22Rv1 (cell line): ENCODE measurements around the gene KCNIP3.

Experiments
- CTCF ChIP-seq: fragments of 450-650 bp; IDR thresholded peaks from 2 replicates; pipeline ENCODE4 v1.5.1; 2017; ENCODE audit warnings: mild to moderate bottlenecking
- ZFX ChIP-seq: fragments of 450-650 bp; IDR thresholded peaks from 2 replicates; pipeline ENCODE4 v1.6.1; 2017; ENCODE audit warnings: antibody characterized with exemption, borderline replicate concordance

- TF ChIP-seq CTCF (no peak), ZFX (no peak)
These were observed 40.7 kb downstream of the KCNIP3 start for GRCh38 chr2:95337829-95338228.
